T-cell (primary cell): ENCODE results near the gene CCDC110. TPM values are rescaled to one million over a fixed set of nuclear protein-coding genes. Genes with fewer than 3 reads are reported as not detected.
A peak's percentile ranks its signal among the peaks of the same experiment; 100 is the strongest.

Source experiments
- ATAC-seq, 4 experiments: fragments of 200-7000 bp in 3 of 4; fragments of 150-1000 bp in 1 of 4; cut with Tn5 transposase; replicated peaks in 1 of 4; 1 replicate in 3 of 4; 2 replicates in 1 of 4; pipeline ENCODE4 v1.10.0; 2021; ENCODE audit warnings: moderate library complexity in 3 of 4, mild to moderate bottlenecking in 2 of 4, moderate number of reproducible peaks in 1 of 4
- CTCF ChIA-PET, 2 donors: fragments of 300-600 bp; sonication (Branson Sonifier 250); formaldehyde crosslinking; loops; one replicate each; lab custom pipeline; 2022; ENCODE audit warnings: antibody characterized with exemption in 2 of 2; lab: Charles Lee
- POLR2A ChIA-PET, 2 donors: fragments of 300-600 bp; sonication (Branson Sonifier 250); formaldehyde crosslinking; loops; one replicate each; lab custom pipeline; 2022; ENCODE audit warnings: antibody characterized with exemption in 2 of 2; lab: Charles Lee
- DNase-seq, 35 experiments: peaks; one replicate each; pipeline versions ENCODE4 v3.0.0 to v3.0.0-alpha.2; 2013 to 2023
- H3K27ac ChIP-seq: one replicate; pipeline ENCODE4 v1.5.1; 2013; ENCODE audit warnings: low read length
- H3K27me3 ChIP-seq, 2 experiments: replicated peaks in 1 of 2; 1 replicate in 1 of 2; 2 replicates in 1 of 2; pipeline versions ENCODE4 v1.6.1 to v1.7.0; 2013; ENCODE audit warnings: low read length in 1 of 2, mixed read lengths in 1 of 2; ENCODE audit not compliant: control insufficient read depth in 2 of 2, insufficient read depth in 2 of 2; ENCODE audit errors: extremely low read depth in 1 of 2
- H3K36me3 ChIP-seq, 2 donors: 1 replicate in 1 of 2; 2 replicates in 1 of 2; pipeline versions ENCODE4 v1.6.1 to v1.7.0; 2013; ENCODE audit warnings: low read length in 1 of 2; ENCODE audit not compliant: control insufficient read depth in 2 of 2, insufficient read depth in 1 of 2; ENCODE audit errors: extremely low read depth in 1 of 2
- H3K4me1 ChIP-seq, 2 experiments: 1 replicate in 1 of 2; 2 replicates in 1 of 2; pipeline versions ENCODE4 v1.6.1 to v1.7.0; 2013; ENCODE audit warnings: low read length in 2 of 2, mixed read lengths in 1 of 2; ENCODE audit not compliant: insufficient read depth in 2 of 2, control insufficient read depth in 1 of 2; ENCODE audit errors: extremely low read depth in 1 of 2
- H3K4me3 ChIP-seq, 2 donors: 1 replicate in 1 of 2; 2 replicates in 1 of 2; pipeline versions ENCODE4 v1.5.1 to v1.7.0; 2013; ENCODE audit warnings: mild to moderate bottlenecking in 2 of 2, low read length in 1 of 2, moderate library complexity in 1 of 2; ENCODE audit not compliant: control insufficient read depth in 1 of 2; ENCODE audit errors: extremely low read depth in 1 of 2
- H3K9me3 ChIP-seq: 2 replicates; pipeline ENCODE4 v1.7.0; 2013
- H3K27ac Mint-ChIP-seq, 2 donors: one replicate each; pipeline ENCODE4 v1.8.0; 2020 to 2021; ENCODE audit warnings: mild to moderate bottlenecking in 2 of 2, mixed read lengths in 2 of 2
- H3K27me3 Mint-ChIP-seq, 2 donors: one replicate each; pipeline ENCODE4 v1.8.0; 2021 to 2022; ENCODE audit warnings: mixed read lengths in 2 of 2
- H3K36me3 Mint-ChIP-seq: one replicate; pipeline ENCODE4 v1.8.0; 2021; ENCODE audit warnings: mixed read lengths
- H3K4me1 Mint-ChIP-seq, 3 donors: one replicate each; pipeline ENCODE4 v1.8.0; 2020 to 2022; ENCODE audit warnings: mixed read lengths in 3 of 3, mild to moderate bottlenecking in 1 of 3
- H3K4me3 Mint-ChIP-seq, 3 donors: one replicate each; pipeline ENCODE4 v1.8.0; 2020 to 2022; ENCODE audit warnings: mild to moderate bottlenecking in 3 of 3, mixed read lengths in 3 of 3, moderate library complexity in 3 of 3
- H3K9me3 Mint-ChIP-seq, 3 donors: one replicate each; pipeline ENCODE4 v1.8.0; 2020 to 2022; ENCODE audit warnings: mixed read lengths in 3 of 3
- WGBS: methylation state at CpG from one replicate; pipeline ENCODE4 v1.1.5; 2013; ENCODE audit warnings: missing lambda C conversion rate; ENCODE audit not compliant: insufficient coverage; 5-methylcytosine and 5-hydroxymethylcytosine counted together
- total RNA-seq, 35 experiments: library from RNA in 6 of 35; stranded (reverse) in 6 of 35; fragments of 120-200 nt in 1 of 35; gene quantifications; one replicate each; pipeline versions ENCODE4 v1.2.1 to v1.2.4 and lab custom pipeline; 2013 to 2026

CCDC110 gene
- total RNA-seq, 5 donors from 2014 or later (not counting 1 experiment from before 2014, with no cell fraction given) = 0.35 to 0.77 (median 0.47) TPM

GRCh38 chr4:185429660-185430059 is 41.9 kb downstream of the CCDC110 start:
- CTCF ChIA-PET = no interaction called here
- ATAC-seq (no peak), DNase-seq (no peak)
- POLR2A ChIA-PET = interaction anchor here in 1 of 2 donors (0.9 kb wide), 1 partner anchor 22 kb away, joined by 3 read pairs; no protein-coding TSS in a partner anchor
- Histone ChIP-seq H3K9me3 (no peaks in the 10 kb centered on the region), H3K4me1 (peaks cover 7 to 15% of the 10 kb centered on the region in 2 experiments), H3K4me3 (no peak overlapping the region), H3K36me3 (no peaks in the 10 kb centered on the region), H3K27ac (no peak overlapping the region), H3K27me3 (peaks cover 2 to 16% of the 10 kb centered on the region in 2 experiments)
- Mint-ChIP-seq H3K9me3 (no peaks in the 10 kb centered on the region), H3K27ac (no peak overlapping the region), H3K27me3 (peaks cover 3 to 4% of the 10 kb centered on the region in 2 donors), H3K36me3 (no peaks in the 10 kb centered on the region), H3K4me1 (peaks cover 7 to 13% (median 8%) of the 10 kb centered on the region in 3 donors), H3K4me3 (no peak overlapping the region)
- WGBS = no CpG with 5 or more reads among the region's 5 CpGs

DNA sequence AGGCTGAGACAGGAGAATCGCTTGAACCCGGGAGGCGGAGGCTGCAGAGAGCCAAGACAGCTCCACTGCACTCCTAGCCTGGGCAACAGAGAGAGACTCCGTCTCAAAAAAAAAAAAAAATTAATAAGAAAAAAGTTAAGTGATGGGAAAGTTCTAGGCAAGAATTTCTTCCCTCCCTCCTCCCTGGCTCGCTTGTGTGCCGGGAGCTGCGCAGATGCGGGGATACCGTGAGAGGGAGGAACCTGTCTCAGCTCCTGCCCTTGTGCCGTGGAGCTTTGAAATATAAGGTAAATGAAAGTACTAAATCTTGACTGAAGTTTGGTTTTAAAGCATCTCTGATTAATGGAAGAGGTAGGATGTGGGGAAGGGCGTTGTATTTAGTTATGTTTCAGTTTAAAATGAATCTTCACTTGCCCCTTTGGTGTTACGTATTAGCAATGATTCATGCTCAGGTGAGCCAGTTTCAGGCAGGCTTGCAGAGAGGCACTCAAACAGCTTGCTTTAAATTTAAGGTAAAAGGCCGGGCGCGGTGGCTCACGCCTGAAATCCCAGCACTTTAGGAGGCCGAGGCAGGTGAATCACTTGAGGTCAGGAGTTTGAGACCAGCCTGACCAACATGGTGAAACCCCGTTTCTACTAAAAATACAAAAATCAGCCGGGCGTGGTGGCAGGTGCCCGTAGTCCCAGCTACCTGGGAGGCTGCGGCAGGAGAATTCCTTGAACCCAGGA is 44.4 kb downstream of the CCDC110 start:
- POLR2A ChIA-PET = no interaction called here
- peaks cover 8 to 19% of the 10 kb centered on the region in 2 experiments for H3K4me1 ChIP-seq
- H3K9me3 ChIP-seq = no peaks in the 10 kb centered on the region
- H3K4me1 Mint-ChIP-seq = peaks cover 24 to 27% (median 27%) of the 10 kb centered on the region in 3 donors
- peak overlapping the region in 1 of 2 donors; percentile 31 for H3K27ac Mint-ChIP-seq
- peaks cover 3 to 4% of the 10 kb centered on the region in 2 donors for H3K27me3 Mint-ChIP-seq
- no peak overlapping the region for H3K4me3 ChIP-seq
- CTCF ChIA-PET = interaction anchor here (0.5 to 1.1 kb wide), 5 partner anchors 9 to 198 kb away, joined by 3 to 4 read pairs (median 4); partner anchors contain the start of gene ANKRD37 (in 1 of the 2)
- peaks cover 0 to 2% of the 10 kb centered on the region in 2 donors for H3K36me3 ChIP-seq
- ATAC-seq = no peak
- 90% methylated on average over 8 of the region's 22 CpGs for WGBS
- H3K9me3 Mint-ChIP-seq = no peaks in the 10 kb centered on the region
- peak overlapping the region in 2 of 3 donors; percentile 14 to 19 for H3K4me3 Mint-ChIP-seq
- no peak overlapping the region for H3K27ac ChIP-seq
- peaks cover 2% of the 10 kb centered on the region for H3K36me3 Mint-ChIP-seq
- peaks cover 2 to 13% of the 10 kb centered on the region in 2 experiments for H3K27me3 ChIP-seq
- DNase-seq = peak in 1 of 35 experiments; percentile 6

- Histone ChIP-seq H3K27me3 (peaks cover 2 to 13% of the 10 kb centered on the region in 2 experiments), H3K9me3 (no peaks in the 10 kb centered on the region), H3K36me3 (peaks cover 0 to 6% of the 10 kb centered on the region in 2 donors), H3K4me3 (peak within 1 kb of the TSS; percentile 92 to 95), H3K4me1 (peaks cover 8 to 21% of the 10 kb centered on the region in 2 experiments), H3K27ac (peak within 1 kb of the TSS; percentile 99)
- peaks cover 0 to 3% of the 10 kb centered on the region in 2 donors for H3K27me3 Mint-ChIP-seq
- ATAC-seq = peak; percentile 88 to 92 (median 92)
- peak within 1 kb of the TSS; percentile 98 to 100 for H3K27ac Mint-ChIP-seq
- CTCF ChIA-PET = interaction anchor here (0.5 to 2.5 kb wide), 10 partner anchors 11 to 1975 kb away, joined by 3 to 16 read pairs (median 3); partner anchors contain the start of genes ANKRD37 (in 1 of the 2) and LRP2BP (in 1 of the 2)
- H3K4me3 Mint-ChIP-seq = peak within 1 kb of the TSS; percentile 86 to 92 (median 86)
- POLR2A ChIA-PET = interaction anchor here (0.7 to 3.4 kb wide), 11 partner anchors 9 to 1981 kb away, joined by 3 to 51 read pairs (median 4); partner anchors contain the start of genes ANKRD37 (in 2 of the 2), LRP2BP (in 2 of the 2) and CDKN2AIP (in 1 of the 2)
- H3K4me1 Mint-ChIP-seq = peaks cover 33 to 40% (median 34%) of the 10 kb centered on the region in 3 donors
- H3K9me3 Mint-ChIP-seq = no peaks in the 10 kb centered on the region
- WGBS = 0% methylated on average over 50 of the region's 66 CpGs
- DNase-seq = peak; percentile 71 to 96 (median 85)
- peaks cover 13% of the 10 kb centered on the region for H3K36me3 Mint-ChIP-seq
These were observed 45.7 kb downstream of the CCDC110 start, which contains the start of gene UFSP2 for GRCh38 chr4:185425647-185426352. UFSP2 (minus strand) TSS chr4:185425964; CDS start chr4:185425868, 96 bp downstream.

DNA sequence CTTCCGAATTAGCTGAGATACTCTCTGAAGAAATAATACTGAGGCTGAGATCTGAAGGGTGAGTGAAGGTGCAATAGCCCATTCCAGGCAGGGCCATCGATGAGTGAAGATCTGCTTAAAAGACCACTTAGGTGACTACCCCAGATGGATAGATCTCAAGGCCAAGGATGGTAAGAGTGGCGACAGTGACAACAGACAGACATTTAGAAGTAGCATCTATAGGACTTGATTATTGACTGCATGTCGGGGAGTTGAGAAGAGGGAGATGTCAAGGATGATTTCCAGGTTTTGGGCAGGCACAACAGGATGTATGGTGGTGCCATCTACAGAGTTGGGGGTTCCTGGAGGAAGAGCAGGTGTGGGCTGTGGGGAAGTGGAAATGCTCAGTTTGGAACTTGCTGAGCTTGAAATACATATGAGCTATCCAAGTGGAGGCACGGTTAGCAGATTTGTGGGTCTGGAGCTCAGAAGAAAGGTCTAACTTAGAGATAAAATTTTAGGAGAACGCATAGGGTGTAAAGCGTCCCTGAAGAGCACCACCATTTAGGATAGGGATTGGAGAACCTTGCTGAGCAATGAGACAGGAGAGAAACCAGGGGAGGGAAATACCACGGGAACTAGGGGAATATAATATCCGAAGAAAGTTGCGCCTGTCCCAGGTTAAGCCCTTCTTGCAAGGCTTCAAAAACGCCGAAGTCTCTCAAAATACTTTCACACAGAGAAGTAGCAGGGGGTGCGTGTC is 46.5 kb downstream of the CCDC110 start:
- 23% methylated on average over 8 of the region's 13 CpGs for WGBS
- H3K36me3 Mint-ChIP-seq = peaks cover 13% of the 10 kb centered on the region
- peak overlapping the region; percentile 98 to 100 for H3K27ac Mint-ChIP-seq
- Histone ChIP-seq H3K4me1 (peaks cover 8 to 21% of the 10 kb centered on the region in 2 experiments), H3K27ac (peak overlapping the region; percentile 99), H3K27me3 (peaks cover 0 to 13% of the 10 kb centered on the region in 2 experiments), H3K36me3 (peaks cover 0 to 6% of the 10 kb centered on the region in 2 donors), H3K9me3 (no peaks in the 10 kb centered on the region), H3K4me3 (peak overlapping the region; percentile 92 to 95)
- CTCF ChIA-PET = interaction anchor here in 1 of 2 donors (0.5 to 2.5 kb wide), 6 partner anchors 29 to 1974 kb away, joined by 3 to 16 read pairs (median 3); partner anchors contain the start of genes ANKRD37 and LRP2BP
- peaks cover 33 to 42% (median 34%) of the 10 kb centered on the region in 3 donors for H3K4me1 Mint-ChIP-seq
- H3K27me3 Mint-ChIP-seq = peaks cover 0 to 3% of the 10 kb centered on the region in 2 donors
- DNase-seq = peak in 4 of 35 experiments; percentile 3 to 42 (median 5)
- POLR2A ChIA-PET = interaction anchor here (0.5 to 3.4 kb wide), 14 partner anchors 8 to 1980 kb away, joined by 3 to 51 read pairs (median 4); partner anchors contain the start of genes ANKRD37 (in 2 of the 2), LRP2BP (in 2 of the 2) and CDKN2AIP (in 1 of the 2)
- no peak for ATAC-seq
- no peaks in the 10 kb centered on the region for H3K9me3 Mint-ChIP-seq
- H3K4me3 Mint-ChIP-seq = peak overlapping the region; percentile 86 to 92 (median 86)

DNA sequence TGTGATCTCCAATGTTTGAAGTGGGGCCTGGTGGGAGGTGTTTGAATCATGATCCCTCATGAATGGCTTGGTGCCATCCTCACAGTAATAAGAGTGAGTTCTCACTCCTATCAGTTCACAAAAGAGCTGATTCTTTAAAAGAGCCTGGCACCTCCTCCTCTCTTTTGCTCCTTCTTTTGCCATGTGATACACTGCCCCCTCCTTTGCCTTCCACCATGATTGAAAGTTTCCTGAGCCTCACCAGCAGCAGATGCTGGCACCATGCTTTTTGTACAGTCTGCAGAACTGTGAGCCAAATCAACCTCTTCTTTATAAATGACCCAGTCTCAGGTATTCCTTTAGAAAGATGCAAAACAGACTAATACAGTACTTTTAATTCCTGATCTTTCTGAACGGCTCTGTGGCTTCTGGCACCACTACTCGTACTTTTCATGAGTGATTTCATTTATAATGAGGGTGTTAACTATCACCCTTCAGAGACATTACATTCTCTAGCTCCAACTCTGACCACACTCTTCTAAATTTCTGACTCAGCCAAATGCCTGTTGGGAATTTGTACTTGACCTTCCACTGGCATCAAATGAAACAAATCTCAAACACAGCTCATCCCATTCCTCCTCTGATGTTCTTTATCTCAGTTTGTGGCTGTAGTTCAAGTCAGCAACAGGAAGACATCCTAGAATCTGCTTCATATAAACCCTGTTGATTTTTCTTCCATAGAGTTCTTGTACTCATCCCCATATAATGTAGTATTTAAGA is 50.0 kb downstream of the CCDC110 start:
- Histone ChIP-seq H3K4me3 (no peak overlapping the region), H3K9me3 (no peaks in the 10 kb centered on the region), H3K36me3 (peaks cover 0 to 19% of the 10 kb centered on the region in 2 donors), H3K4me1 (peaks cover 8 to 20% of the 10 kb centered on the region in 2 experiments), H3K27me3 (peaks cover 0 to 4% of the 10 kb centered on the region in 2 experiments), H3K27ac (no peak overlapping the region)
- ATAC-seq = no peak
- POLR2A ChIA-PET = no interaction called here
- WGBS = no CpG with 5 or more reads among the region's 2 CpGs
- H3K36me3 Mint-ChIP-seq = peaks cover 30% of the 10 kb centered on the region
- CTCF ChIA-PET = interaction anchor here in 1 of 2 donors (0.6 kb wide), 1 partner anchor 29 kb away, joined by 3 read pairs; no protein-coding TSS in a partner anchor
- H3K4me3 Mint-ChIP-seq = no peak overlapping the region
- peaks cover 33 to 44% (median 34%) of the 10 kb centered on the region in 3 donors for H3K4me1 Mint-ChIP-seq
- H3K27ac Mint-ChIP-seq = no peak overlapping the region
- no peaks in the 10 kb centered on the region for H3K27me3 Mint-ChIP-seq
- no peak for DNase-seq
- H3K9me3 Mint-ChIP-seq = no peaks in the 10 kb centered on the region
